Prostate gland (tissue), 2 donors: ENCODE measurements around the gene ASS1. TPM values are rescaled to one million over a fixed set of nuclear protein-coding genes. Genes with fewer than 3 reads are reported as not detected.

Source experiments
- DNase-seq: peaks from one replicate; pipeline ENCODE4 v3.0.0-alpha.2; 2019; ENCODE audit warnings: low spot score
- H3K27ac ChIP-seq, 2 donors: fragments of 200-600 bp; sonication (generic); 2 replicates each; pipeline ENCODE4 v1.5.1; 2017 to 2019
- H3K27me3 ChIP-seq: fragments of 200-600 bp; sonication (generic); replicated peaks from 2 replicates; pipeline ENCODE4 v1.5.1; 2019; ENCODE audit not compliant: insufficient read depth
- H3K36me3 ChIP-seq, 2 donors: fragments of 200-600 bp; sonication (generic); 1 replicate in 1 of 2; 2 replicates in 1 of 2; pipeline versions ENCODE4 v1.5.1 to v1.8.1; 2017 to 2019
- H3K4me1 ChIP-seq: fragments of 200-600 bp; sonication (generic); replicated peaks from 2 replicates; pipeline ENCODE4 v1.5.1; 2019
- H3K4me3 ChIP-seq, 2 donors: fragments of 200-600 bp; sonication (generic); 2 replicates each; pipeline ENCODE4 v1.5.1; 2017 to 2019
- H3K9me3 ChIP-seq: fragments of 200-600 bp; sonication (generic); 2 replicates; pipeline ENCODE4 v1.5.1; 2017
- POLR2A ChIP-seq: fragments of 450-650 bp; IDR thresholded peaks from one replicate; pipeline ENCODE4 v1.6.1; 2016; ENCODE audit warnings: antibody characterized with exemption, mild to moderate bottlenecking
- POLR2AphosphoS5 ChIP-seq: sonication (generic); formaldehyde crosslinking; IDR thresholded peaks from one replicate; pipeline ENCODE4 v1.6.1; 2017; ENCODE audit warnings: antibody characterized with exemption
- WGBS: methylation state at CpG from one replicate; pipeline ENCODE4 v1.1.5; 2018; 5-methylcytosine and 5-hydroxymethylcytosine counted together
- intact Hi-C: fragments of 100-400 bp; cut with DNase I; formaldehyde crosslinking; loops from one replicate; pipeline ENCODE4 v1.14.2; 2022
- total RNA-seq, 2 donors: library from RNA; depleted of rRNA; stranded (reverse); fragments of >200 nt; gene quantifications; one replicate each; pipeline ENCODE4 v1.1.0, GENCODE V29; 2016
- TF ChIP-seq, protein P1 (sequence below), 4 experiments: fragments of 200-600 bp in 2 of 4; fragments of 450-650 bp in 2 of 4; sonication (generic) in 2 of 4; IDR thresholded peaks; 1 replicate in 3 of 4; 2 replicates in 1 of 4; pipeline ENCODE4 v1.5.1; 2016 to 2019; ENCODE audit warnings: antibody characterized with exemption in 4 of 4, mild to moderate bottlenecking in 2 of 4, moderate library complexity in 2 of 4

The ASS1 gene
- total RNA-seq, 2 donors from 2014 or later: 59.4 to 228 TPM

GRCh38 chr9:130441031-130441430 lies 3.7 kb upstream of the ASS1 start:
- DNase-seq: no peak

DNA sequence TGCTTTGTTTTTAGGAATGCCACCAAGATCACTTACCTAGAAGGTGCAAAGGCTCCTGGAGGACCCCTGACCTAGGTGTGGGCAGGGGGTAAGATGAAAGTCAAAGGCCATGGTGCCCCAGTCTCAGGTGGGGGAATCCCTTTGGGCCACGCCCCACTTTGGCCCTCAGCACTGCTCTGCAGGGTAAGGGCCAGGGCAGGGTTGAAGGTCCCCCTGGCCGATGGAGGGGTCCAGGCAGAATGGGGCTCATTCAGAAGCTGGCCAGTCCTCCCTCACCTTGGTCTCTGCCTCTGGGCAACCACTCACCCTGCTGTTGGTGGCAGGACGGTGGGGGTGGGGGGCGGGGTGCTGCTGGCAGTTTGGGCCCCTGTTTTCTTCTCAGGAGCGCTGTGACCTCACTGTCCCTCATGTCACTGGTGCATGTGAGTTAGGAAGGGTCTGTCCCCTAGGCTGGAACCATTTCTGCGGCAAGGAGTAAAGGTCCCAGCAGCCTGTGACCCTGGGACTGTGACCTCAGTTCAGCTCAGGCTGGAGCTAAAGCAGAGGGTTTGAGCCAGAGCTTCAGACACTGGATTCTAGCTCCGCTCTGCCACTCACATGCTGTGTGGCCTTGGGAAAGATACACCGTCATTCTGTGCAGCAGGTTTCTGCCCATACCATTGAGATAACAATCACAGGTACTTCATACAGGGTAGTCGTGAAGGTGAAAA lies 1.9 kb upstream of the ASS1 start:
- no peaks in the 10 kb centered on the region for H3K9me3 ChIP-seq
- H3K36me3 ChIP-seq: no peaks in the 10 kb centered on the region
- no peaks in the 10 kb centered on the region for H3K4me1 ChIP-seq
- no peak overlapping the region for H3K4me3 ChIP-seq
- H3K27ac ChIP-seq: no peak overlapping the region
- intact Hi-C loops: no loop called here
- no peaks in the 10 kb centered on the region for H3K27me3 ChIP-seq
- WGBS: 93% methylated on average over 9 of the region's 9 CpGs
- TF ChIP-seq, protein P1, sequence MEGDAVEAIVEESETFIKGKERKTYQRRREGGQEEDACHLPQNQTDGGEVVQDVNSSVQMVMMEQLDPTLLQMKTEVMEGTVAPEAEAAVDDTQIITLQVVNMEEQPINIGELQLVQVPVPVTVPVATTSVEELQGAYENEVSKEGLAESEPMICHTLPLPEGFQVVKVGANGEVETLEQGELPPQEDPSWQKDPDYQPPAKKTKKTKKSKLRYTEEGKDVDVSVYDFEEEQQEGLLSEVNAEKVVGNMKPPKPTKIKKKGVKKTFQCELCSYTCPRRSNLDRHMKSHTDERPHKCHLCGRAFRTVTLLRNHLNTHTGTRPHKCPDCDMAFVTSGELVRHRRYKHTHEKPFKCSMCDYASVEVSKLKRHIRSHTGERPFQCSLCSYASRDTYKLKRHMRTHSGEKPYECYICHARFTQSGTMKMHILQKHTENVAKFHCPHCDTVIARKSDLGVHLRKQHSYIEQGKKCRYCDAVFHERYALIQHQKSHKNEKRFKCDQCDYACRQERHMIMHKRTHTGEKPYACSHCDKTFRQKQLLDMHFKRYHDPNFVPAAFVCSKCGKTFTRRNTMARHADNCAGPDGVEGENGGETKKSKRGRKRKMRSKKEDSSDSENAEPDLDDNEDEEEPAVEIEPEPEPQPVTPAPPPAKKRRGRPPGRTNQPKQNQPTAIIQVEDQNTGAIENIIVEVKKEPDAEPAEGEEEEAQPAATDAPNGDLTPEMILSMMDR (IDR thresholded peaks at IDR 0.05): no peak
- TF ChIP-seq POLR2A (no peak), POLR2AphosphoS5 (no peak)
- DNase-seq: no peak

More at GRCh38 chr9:130441031-130441430, 3.7 kb upstream of the ASS1 start:
- TF ChIP-seq POLR2A (no peak), POLR2AphosphoS5 (no peak)
- TF ChIP-seq, protein P1 (IDR thresholded peaks at IDR 0.05): no peak
- no peak overlapping the region for H3K4me3 ChIP-seq
- no peaks in the 10 kb centered on the region for H3K9me3 ChIP-seq
- no peaks in the 10 kb centered on the region for H3K36me3 ChIP-seq
- intact Hi-C loops: no loop called here
- whole genome bisulfite sequencing: 98% methylated on average over 1 of the region's 1 CpG
- no peaks in the 10 kb centered on the region for H3K27me3 ChIP-seq
- H3K4me1 ChIP-seq: no peaks in the 10 kb centered on the region
- no peak overlapping the region for H3K27ac ChIP-seq

DNA sequence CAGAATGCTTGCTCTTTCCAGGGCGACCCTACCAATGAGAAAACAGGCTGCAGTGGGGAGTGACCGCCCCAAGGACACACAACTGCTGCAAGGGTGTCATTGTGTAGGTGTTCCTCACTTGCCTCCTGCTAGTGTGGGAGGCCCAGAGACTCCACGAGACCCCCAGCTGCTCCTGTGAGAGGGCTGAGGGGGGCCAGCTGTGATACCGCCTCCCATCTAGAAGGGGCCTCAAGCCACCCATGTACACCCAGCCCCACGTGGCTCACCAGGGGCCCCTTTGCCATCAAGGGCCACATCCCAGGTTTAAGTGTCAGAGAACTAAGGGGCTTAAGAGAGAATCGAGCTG lies 1.3 kb upstream of the ASS1 start:
- no peak overlapping the region for H3K27ac ChIP-seq
- no peak for DNase-seq
- TF ChIP-seq, protein P1 (IDR thresholded peaks at IDR 0.05): no peak
- TF ChIP-seq POLR2A (no peak), POLR2AphosphoS5 (no peak)

DNA sequence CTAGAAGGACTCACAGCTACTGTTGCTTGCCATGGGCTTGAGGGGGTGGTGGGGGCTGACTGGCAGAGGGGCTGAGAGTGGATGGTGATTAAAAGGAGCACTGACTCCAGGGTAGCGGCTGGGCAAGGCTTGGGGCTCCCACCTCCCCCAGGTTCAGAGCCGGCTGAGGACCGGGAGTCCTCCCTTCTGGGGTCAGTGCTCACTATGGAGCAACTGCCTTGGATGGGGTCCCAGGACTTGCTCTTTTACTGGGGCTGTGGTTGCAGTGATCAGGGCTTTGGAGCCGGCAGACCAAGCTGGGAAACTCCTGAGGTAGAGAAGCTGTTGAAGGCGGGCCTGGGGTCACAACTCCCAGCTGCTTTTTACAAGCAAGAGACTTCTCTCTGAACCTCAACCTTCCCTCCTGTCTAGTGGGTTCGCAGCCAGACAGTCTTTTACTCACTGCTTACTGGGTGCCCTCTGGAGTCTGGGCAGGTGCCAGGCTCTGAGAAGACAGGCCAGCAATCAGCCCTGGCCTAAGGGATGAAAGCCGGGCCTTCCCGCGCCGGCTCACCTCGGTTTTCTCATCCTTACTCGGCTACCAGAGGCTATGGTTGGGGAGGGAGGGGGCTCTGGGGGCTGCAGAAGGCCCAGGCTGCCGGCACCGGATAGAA lies 795 bp upstream of the ASS1 start:
- no peak for DNase-seq
- WGBS: 48% methylated on average over 14 of the region's 14 CpGs
- H3K4me1 ChIP-seq: no peaks in the 10 kb centered on the region

More for the DNA sequence above, 1.3 kb upstream of the ASS1 start:
- intact Hi-C loops: no loop called here
- Histone ChIP-seq H3K4me1 (no peaks in the 10 kb centered on the region), H3K27me3 (no peaks in the 10 kb centered on the region), H3K9me3 (no peaks in the 10 kb centered on the region), H3K4me3 (no peak overlapping the region), H3K36me3 (no peaks in the 10 kb centered on the region)
- WGBS: 78% methylated on average over 6 of the region's 6 CpGs

More for the DNA sequence above, 795 bp upstream of the ASS1 start:
- Histone ChIP-seq H3K27ac (no peak overlapping the region), H3K9me3 (no peaks in the 10 kb centered on the region), H3K4me3 (peak overlapping the region; percentile 43 to 56), H3K36me3 (no peaks in the 10 kb centered on the region), H3K27me3 (no peaks in the 10 kb centered on the region)
- TF ChIP-seq, protein P1 (IDR thresholded peaks at IDR 0.05): no peak
- TF ChIP-seq POLR2AphosphoS5 (no peak), POLR2A (no peak)
- intact Hi-C loops: no loop called here
